Inflammatory macrophage (primary cell): Measurements from ENCODE around the gene CHGA.

Experiments used
- DNase-seq, 2 donors: peaks; one replicate each; pipeline ENCODE4 v3.0.0-alpha.2; 2020 to 2022

The CHGA gene

DNA sequence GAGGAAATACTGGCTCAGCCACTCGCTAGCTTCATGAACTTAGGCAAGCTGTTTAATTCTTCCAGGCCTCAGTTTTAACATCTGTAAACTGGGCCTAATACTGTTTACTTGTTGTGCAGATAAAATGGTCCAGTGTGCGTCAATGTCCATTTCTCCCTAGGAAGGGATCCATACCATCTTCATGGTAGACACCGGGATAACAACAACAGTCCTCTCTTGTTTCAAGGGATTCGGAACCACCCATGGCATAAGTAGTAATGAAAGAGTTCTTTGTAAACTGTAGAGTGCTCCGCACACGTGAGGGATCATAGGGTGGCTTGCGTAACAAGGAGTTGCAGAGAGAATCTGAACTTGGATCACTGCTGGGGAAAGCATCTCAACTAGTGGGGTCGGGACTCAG is 17.3 kb upstream of the CHGA start:
- DNase-seq = no peak

GRCh38 chr14:92906420-92906819 is 16.5 kb upstream of the CHGA start:
- DNase-seq = no peak

- no peak for DNase-seq
Measured at GRCh38 chr14:92906823-92907222, 16.1 kb upstream of the CHGA start.

DNA sequence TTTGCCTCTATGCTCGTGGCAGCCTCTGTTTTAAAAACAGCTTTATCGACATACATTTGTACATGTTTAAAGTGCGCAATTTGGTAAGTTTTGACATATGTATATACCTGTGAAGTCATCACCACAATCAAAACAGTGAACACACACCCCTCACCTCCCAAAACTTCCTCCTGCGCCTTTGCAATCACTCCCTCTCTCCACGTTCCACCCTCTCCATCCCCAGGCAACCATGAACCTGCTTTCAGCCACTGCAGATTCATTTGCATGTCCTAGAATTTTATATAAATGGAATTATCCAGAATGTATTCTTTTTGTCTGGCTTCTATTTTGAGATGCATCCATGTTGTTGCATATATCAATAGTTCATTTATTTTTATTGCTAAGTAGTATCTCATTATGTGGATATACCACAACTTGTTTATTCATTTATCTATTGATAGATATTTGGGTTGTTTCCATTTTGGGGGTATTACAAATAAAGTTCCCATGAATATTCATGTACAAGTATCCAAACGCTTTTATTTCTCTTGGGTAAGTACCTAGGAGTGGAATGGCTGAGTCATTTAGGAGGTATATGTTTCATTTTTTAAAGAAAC is 15.5 kb upstream of the CHGA start:
- DNase-seq = no peak

- DNase-seq = peak in 1 of 2 donors; percentile 48
Measured at GRCh38 chr14:92914087-92914656, 8.8 kb upstream of the CHGA start.

- no peak for DNase-seq
Measured at GRCh38 chr14:92916201-92916600, 6.7 kb upstream of the CHGA start.

GRCh38 chr14:92917041-92917940 is 5.7 kb upstream of the CHGA start:
- DNase-seq = no peak

DNA sequence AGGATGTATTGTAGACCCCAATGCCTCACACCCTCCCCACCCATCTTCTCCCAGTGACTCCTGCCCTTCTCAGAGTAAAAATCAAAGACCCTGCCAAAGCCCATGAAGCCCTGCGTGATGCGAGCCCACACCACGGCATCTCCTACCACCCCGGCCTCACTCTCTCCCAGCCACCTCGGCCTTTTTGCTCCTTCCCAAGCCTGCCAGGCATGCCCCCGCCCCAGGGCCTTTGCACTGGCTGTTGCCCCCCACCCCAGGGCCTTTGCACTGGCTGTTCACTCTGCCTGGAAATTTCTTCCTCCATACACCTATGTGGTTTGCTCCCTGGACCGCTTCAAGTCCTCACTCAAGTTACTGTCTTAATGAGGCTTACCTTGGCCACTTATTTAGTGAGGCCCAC is 5.0 kb upstream of the CHGA start:
- DNase-seq = no peak

- DNase-seq = no peak
Measured at GRCh38 chr14:92920001-92920400, 2.9 kb upstream of the CHGA start.

DNA sequence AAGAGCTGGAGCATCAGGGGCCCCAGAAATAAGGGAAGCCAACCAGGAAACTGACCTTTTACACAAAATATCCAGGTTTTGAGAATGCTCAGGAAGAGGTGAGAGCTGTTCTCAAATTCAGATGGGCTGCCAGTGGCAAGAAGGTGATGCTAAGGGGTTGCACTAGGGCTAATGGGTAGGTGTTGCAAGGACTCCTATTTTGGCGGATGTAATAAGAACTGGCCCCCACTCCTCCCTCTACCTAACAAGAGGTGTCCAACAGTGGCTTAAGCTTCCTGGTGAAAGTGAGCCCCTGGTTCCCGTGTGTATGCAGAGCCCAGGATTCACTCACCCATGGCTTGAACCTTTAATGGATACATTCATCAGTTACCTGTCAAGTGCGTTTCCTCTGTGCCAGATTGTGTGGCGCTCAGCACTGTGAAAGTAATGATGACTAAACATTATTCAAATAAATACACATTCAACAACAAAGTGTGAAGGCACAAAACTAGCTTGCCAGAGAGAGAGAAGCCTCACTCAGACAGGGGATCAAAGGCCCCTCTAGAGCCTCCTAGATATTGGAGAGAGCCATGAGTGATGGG is 705 bp upstream of the CHGA start:
- DNase-seq = no peak

DNA sequence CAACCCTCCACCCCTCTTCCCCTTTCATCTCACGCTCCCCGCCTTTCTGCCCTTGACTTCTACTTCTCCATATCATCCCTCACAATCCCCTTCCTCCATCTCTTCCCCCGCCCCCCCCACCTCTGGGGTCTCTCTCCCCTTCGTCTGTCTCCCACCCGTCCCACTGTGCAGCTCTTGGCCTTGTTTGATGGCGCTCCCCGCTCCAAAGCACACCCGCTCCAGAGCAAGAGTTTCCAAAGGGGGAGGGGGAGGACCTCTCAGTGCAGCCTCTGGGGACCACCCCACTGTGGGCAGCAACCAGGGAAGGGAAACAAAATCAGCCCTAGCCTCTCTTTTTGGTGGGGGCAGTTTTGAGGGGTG is 774 bp downstream of the CHGA start:
- no peak for DNase-seq

DNA sequence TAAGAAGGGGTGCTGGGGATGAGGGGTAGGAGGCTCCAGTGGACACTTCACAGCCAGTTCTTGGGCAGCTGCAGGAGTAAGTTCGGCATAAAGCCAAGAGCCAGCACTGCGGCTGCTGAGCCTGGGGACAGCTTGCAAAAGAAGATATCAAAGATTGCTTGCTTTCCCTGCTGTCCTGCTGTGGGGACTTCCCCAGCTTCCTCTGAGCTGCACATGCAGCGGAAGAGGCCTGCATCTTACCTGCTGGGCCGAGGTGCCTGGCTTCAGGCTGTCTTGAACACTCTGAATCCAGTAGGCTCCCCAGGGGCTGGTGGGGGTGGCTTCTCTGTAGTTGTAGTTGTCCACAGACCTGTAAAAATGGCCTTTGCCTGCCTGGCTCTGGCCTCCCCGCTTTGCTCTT is 1.3 kb downstream of the CHGA start:
- no peak for DNase-seq

- DNase-seq = no peak
Measured at GRCh38 chr14:92925446-92925845, 2.5 kb downstream of the CHGA start.

DNA sequence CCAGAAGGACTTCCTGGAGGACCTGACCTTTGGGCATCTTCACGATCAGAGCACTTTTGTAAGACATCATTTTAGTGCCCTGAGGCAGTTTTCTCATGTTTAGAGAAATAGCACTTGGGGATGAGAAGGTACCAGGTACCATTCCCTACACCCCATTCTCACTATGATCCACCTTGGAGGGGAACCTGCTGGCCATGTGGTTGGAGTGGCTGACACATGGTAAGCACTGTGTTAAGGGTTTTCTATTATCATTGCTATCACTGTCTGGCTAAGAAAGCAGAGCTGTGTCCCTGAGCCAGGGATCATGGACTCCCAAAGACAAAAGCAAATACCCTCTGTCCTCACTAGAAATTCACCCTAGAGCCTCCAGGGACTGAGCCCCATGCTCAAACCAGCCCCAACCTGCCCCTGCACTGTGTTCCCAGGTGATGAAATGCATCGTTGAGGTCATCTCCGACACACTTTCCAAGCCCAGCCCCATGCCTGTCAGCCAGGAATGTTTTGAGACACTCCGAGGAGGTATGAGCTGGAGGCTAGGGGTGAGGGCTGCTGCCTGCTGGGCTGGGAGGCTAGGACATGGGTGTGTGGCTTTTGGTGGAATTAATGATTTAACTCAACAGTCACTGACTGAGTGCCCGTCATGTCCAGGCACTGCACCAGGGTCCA is 3.4 kb downstream of the CHGA start:
- DNase-seq = no peak

DNA sequence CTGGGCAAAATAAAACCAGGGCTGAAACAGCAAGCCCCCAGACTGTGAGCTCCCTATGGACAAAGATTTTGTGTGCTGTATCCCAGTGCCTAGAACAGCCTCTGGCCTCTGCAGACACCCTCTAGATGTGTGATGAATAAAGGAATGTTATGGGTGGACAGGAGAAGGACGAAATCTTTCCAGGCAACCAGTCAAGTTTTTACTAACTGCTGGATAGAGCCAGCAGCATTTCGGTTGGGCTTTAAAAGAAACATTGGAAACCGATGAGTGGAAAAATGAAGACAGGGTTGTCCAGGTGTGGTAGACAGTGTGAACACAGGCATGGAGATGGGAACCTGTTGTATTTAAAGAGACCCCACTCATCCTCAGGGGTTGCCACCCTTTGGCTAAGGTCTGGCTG is 4.0 kb downstream of the CHGA start:
- no peak for DNase-seq

DNA sequence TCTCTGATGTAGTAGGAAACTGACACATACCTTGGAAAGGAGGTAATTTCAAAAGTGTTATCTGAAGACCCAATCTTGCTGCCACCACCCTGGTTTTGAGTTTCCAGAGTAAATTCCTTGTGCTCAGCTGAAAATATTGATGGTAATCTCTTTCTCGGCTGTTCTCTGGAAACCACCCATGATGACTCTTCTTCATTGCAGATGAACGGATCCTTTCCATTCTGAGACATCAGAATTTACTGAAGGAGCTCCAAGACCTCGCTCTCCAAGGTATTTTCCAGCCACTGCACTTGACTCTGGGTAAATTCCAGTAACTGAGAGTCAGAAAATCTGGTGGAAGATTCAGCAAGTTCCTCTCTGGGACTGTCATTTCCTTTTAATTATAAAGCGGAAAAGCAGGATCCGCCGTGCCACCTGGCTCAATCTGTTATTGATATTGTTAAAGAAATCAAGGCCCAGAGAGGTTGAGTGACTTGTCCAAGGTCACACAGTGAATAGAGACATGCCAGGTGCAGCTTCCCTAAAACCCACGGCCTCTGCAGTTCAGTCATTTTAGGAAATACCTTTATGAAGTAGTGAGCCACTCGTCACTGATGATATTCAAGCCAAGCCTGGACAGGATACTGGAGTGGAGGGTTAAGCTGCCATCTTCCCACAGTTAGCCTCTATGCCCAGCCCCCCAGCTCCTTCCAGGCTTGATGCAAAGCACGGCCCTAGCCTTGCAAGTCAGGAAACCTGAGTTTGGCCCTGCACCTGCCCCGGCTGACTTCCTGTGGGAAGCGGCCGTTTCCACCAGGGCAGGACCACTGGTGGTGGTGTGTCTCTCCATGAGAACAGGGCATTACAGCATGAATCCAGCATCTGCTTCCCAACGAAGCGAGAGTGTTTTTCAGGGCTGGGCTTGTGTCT is 4.7 kb downstream of the CHGA start:
- DNase-seq = no peak

DNA sequence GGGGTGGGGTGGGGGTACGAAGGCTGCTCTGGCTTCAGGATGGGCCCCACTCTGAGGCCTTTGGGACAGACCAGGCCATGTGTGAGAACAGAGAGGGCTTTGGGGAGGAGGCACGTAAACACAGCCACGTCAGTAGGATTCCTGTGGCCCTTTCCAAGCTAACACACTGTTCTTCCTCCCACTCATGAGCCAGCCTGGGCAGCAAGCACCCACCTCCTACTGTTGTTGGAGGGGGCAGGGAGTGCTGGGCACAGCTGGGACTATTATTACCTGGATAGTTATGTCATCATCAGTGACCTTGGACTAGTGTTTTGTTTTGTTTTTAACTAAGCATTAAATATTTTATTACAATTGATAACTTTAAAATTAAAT is 5.3 kb downstream of the CHGA start:
- no peak for DNase-seq

- no peak for DNase-seq
Measured at GRCh38 chr14:92928961-92929688, 6.2 kb downstream of the CHGA start.

- DNase-seq = no peak
Measured at GRCh38 chr14:92929689-92930608, 7.0 kb downstream of the CHGA start.
